H1 (cell line): ENCODE results near the gene FGF18. TPM values are rescaled to one million over a fixed set of nuclear protein-coding genes. Genes with fewer than 3 reads are reported as not detected.

Experiments
- CTCF ChIA-PET: fragments of 300-600 bp; sonication (Branson Sonifier 250); formaldehyde crosslinking; loops from one replicate; lab custom pipeline; 2021; ENCODE audit not compliant: partially characterized antibody; lab: Charles Lee
- POLR2A ChIA-PET: fragments of 300-600 bp; sonication (Branson Sonifier 250); formaldehyde crosslinking; loops from one replicate; lab custom pipeline; 2021; ENCODE audit warnings: inconsistent platforms; ENCODE audit not compliant: partially characterized antibody; lab: Charles Lee
- DNase-seq, 2 experiments: peaks; one replicate each; pipeline versions ENCODE4 v3.0.0 to v3.0.0-alpha.2; 2010 to 2022; ENCODE audit warnings: low spot score in 2 of 2, low read depth in 1 of 2, mixed read lengths in 1 of 2
- FAIRE-seq: peaks from 2 replicates; lab custom pipeline; 2011; peaks lifted over from hg19 to GRCh38; lab: Jason Lieb, UNC
- H2AFZ ChIP-seq: 2 replicates; pipeline ENCODE4 v1.8.1; 2012; ENCODE audit warnings: low read length, inconsistent platforms
- H2AK5ac ChIP-seq: 2 replicates; pipeline ENCODE4 v1.6.1; 2013; ENCODE audit warnings: low read depth, low read length
- H2BK120ac ChIP-seq: replicated peaks from 2 replicates; pipeline ENCODE3; 2013; ENCODE audit warnings: low read depth, low read length, inconsistent platforms
- H2BK12ac ChIP-seq: 2 replicates; pipeline ENCODE4 v1.6.1; 2013; ENCODE audit warnings: low read depth, low read length
- H2BK15ac ChIP-seq: 2 replicates; pipeline ENCODE4 v1.6.1; 2013; ENCODE audit warnings: low read length
- H2BK20ac ChIP-seq: 2 replicates; pipeline ENCODE4 v1.6.1; 2013; ENCODE audit warnings: low read length
- H2BK5ac ChIP-seq: 2 replicates; pipeline ENCODE4 v1.6.1; 2013; ENCODE audit warnings: low read depth, low read length
- H3K14ac ChIP-seq: 2 replicates; pipeline ENCODE4 v1.6.1; 2013; ENCODE audit warnings: inconsistent platforms; ENCODE audit not compliant: insufficient read length
- H3K18ac ChIP-seq: 2 replicates; pipeline ENCODE4 v1.6.1; 2013; ENCODE audit warnings: low read length; ENCODE audit errors: extremely low read depth
- H3K23ac ChIP-seq: 2 replicates; pipeline ENCODE4 v1.6.1; 2013; ENCODE audit warnings: inconsistent platforms; ENCODE audit not compliant: insufficient read length
- H3K23me2 ChIP-seq: 2 replicates; pipeline ENCODE4 v1.6.1; 2013; ENCODE audit warnings: low read depth, low read length
- H3K27ac ChIP-seq: 2 replicates; pipeline ENCODE4 v1.6.1; 2011; ENCODE audit warnings: low read depth, low read length, inconsistent platforms
- H3K27me3 ChIP-seq, 4 experiments: replicated peaks in 1 of 4; 1 replicate in 1 of 4; 2 replicates in 3 of 4; pipeline versions ENCODE4 v1.6.1 to v1.8.1; 2011 to 2013; ENCODE audit warnings: low read length in 3 of 4, mild to moderate bottlenecking in 3 of 4, inconsistent platforms in 2 of 4, mixed read lengths in 2 of 4, moderate library complexity in 1 of 4; ENCODE audit not compliant: control insufficient read depth in 3 of 4, insufficient read depth in 3 of 4; ENCODE audit errors: extremely low read depth in 1 of 4
- H3K36me3 ChIP-seq, 4 experiments: 2 replicates each; pipeline versions ENCODE4 v1.6.1 to v1.8.1; 2011 to 2013; ENCODE audit warnings: mild to moderate bottlenecking in 4 of 4, low read length in 3 of 4, moderate library complexity in 2 of 4, control low read depth in 1 of 4, inconsistent platforms in 1 of 4; ENCODE audit not compliant: insufficient read depth in 4 of 4, control insufficient read depth in 2 of 4
- H3K4ac ChIP-seq: replicated peaks from 2 replicates; pipeline ENCODE3; 2013; ENCODE audit warnings: low read length, low read depth, mixed read lengths, inconsistent platforms; ENCODE audit not compliant: insufficient read length
- H3K4me1 ChIP-seq, 4 experiments: replicated peaks in 1 of 4; 1 replicate in 1 of 4; 2 replicates in 3 of 4; pipeline versions ENCODE4 v1.6.1 to v1.8.1; 2011 to 2013; ENCODE audit warnings: low read length in 3 of 4, inconsistent platforms in 2 of 4, mixed read lengths in 1 of 4; ENCODE audit not compliant: insufficient read depth in 4 of 4, control insufficient read depth in 3 of 4
- H3K4me2 ChIP-seq, 2 experiments: 2 replicates each; pipeline versions ENCODE4 v1.6.1 to v1.8.1; 2011 to 2013; ENCODE audit warnings: low read depth in 2 of 2, low read length in 2 of 2, control low read depth in 1 of 2, inconsistent platforms in 1 of 2, mild to moderate bottlenecking in 1 of 2; ENCODE audit not compliant: insufficient read depth in 1 of 2
- H3K4me3 ChIP-seq, 4 experiments: fragments of 200-600, 300-600 bp in 1 of 4; sonication (generic), shearing (Covaris generic), sonication (Bioruptor Twin) in 1 of 4; 2 replicates each; pipeline versions ENCODE4 v1.5.1 to v1.8.1; 2011 to 2016; ENCODE audit warnings: low read length in 4 of 4, low read depth in 3 of 4, control low read depth in 2 of 4, inconsistent platforms in 2 of 4, mild to moderate bottlenecking in 2 of 4, mixed read lengths in 1 of 4, moderate library complexity in 1 of 4; ENCODE audit not compliant: insufficient read depth in 2 of 4; ENCODE audit errors: extremely low read depth in 1 of 4
- H3K56ac ChIP-seq: replicated peaks from 2 replicates; pipeline ENCODE3; 2013; ENCODE audit warnings: low read depth, mild to moderate bottlenecking, mixed read lengths, low read length, inconsistent platforms; ENCODE audit not compliant: insufficient read length
- H3K79me1 ChIP-seq: 2 replicates; pipeline ENCODE4 v1.6.1; 2013; ENCODE audit warnings: low read depth, low read length, control low read depth
- H3K79me2 ChIP-seq, 2 experiments: 2 replicates each; pipeline versions ENCODE4 v1.6.1 to v1.8.1; 2012 to 2013; ENCODE audit warnings: low read length in 2 of 2, mild to moderate bottlenecking in 2 of 2, inconsistent platforms in 1 of 2; ENCODE audit not compliant: insufficient read depth in 2 of 2, control insufficient read depth in 1 of 2
- H3K9ac ChIP-seq, 4 experiments: replicated peaks in 1 of 4; 1 replicate in 1 of 4; 2 replicates in 3 of 4; pipeline versions ENCODE4 v1.6.1 to v1.8.1; 2011 to 2013; ENCODE audit warnings: low read depth in 3 of 4, low read length in 3 of 4, control low read depth in 2 of 4, mild to moderate bottlenecking in 2 of 4, moderate library complexity in 2 of 4, inconsistent platforms in 1 of 4; ENCODE audit errors: extremely low read depth in 1 of 4
- H3K9me3 ChIP-seq, 2 experiments: 2 replicates each; pipeline versions ENCODE4 v1.6.1 to v1.8.1; 2012 to 2013; ENCODE audit warnings: mild to moderate bottlenecking in 2 of 2, moderate library complexity in 2 of 2, control low read depth in 1 of 2, inconsistent platforms in 1 of 2, low read depth in 1 of 2, low read length in 1 of 2, mixed read lengths in 1 of 2; ENCODE audit not compliant: insufficient read depth in 2 of 2
- H4K20me1 ChIP-seq, 2 experiments: replicated peaks in 1 of 2; 2 replicates each; pipeline versions ENCODE3 to v1.8.1; 2011 to 2013; ENCODE audit warnings: inconsistent platforms in 2 of 2, low read length in 2 of 2, mild to moderate bottlenecking in 1 of 2; ENCODE audit not compliant: insufficient read depth in 2 of 2, control insufficient read depth in 1 of 2
- H4K5ac ChIP-seq: 2 replicates; pipeline ENCODE4 v1.6.1; 2013; ENCODE audit warnings: low read length, low read depth, mixed read lengths, inconsistent platforms; ENCODE audit not compliant: insufficient read length
- H4K8ac ChIP-seq: 2 replicates; pipeline ENCODE4 v1.8.0; 2013; ENCODE audit warnings: mild to moderate bottlenecking, moderate library complexity, low read length, inconsistent platforms; ENCODE audit not compliant: insufficient read depth; ENCODE audit errors: extremely low read depth
- H4K91ac ChIP-seq: replicated peaks from 2 replicates; pipeline ENCODE3; 2013; ENCODE audit warnings: low read length, mixed read lengths, inconsistent platforms; ENCODE audit not compliant: insufficient read length
- RAD21 ChIP-seq, 2 experiments: IDR thresholded peaks in 1 of 2; conservative IDR thresholded peaks in 1 of 2; 2 replicates each; pipeline ENCODE4 v1.6.1; 2011; ENCODE audit warnings: low read depth in 2 of 2, low read length in 2 of 2, improper control_type of control experiment in 1 of 2, inconsistent platforms in 1 of 2, mild to moderate bottlenecking in 1 of 2, moderate library complexity in 1 of 2
- SUZ12 ChIP-seq: fragments of 200-600 bp; sonication (generic); IDR thresholded peaks from 2 replicates; pipeline ENCODE4 v1.6.1; 2012; ENCODE audit warnings: mild to moderate bottlenecking, inconsistent platforms, low read length, moderate library complexity, mixed read lengths
- WGBS, 2 experiments: shearing (Covaris generic) in 1 of 2; methylation state at CpG; one replicate each; pipeline versions ENCODE4 v1.1.6 to v1.1.7; 2013 to 2015; ENCODE audit warnings: low lambda C conversion rate in 2 of 2, mixed read lengths in 2 of 2, inconsistent platforms in 1 of 2, low coverage in 1 of 2, missing lambda C conversion rate in 1 of 2; ENCODE audit not compliant: insufficient replicate concordance in 2 of 2, insufficient coverage in 1 of 2, insufficient read length in 1 of 2; ENCODE audit errors: extremely low coverage in 1 of 2, missing lambda C conversion rate in 1 of 2; 5-methylcytosine and 5-hydroxymethylcytosine counted together
- polyA plus RNA-seq, 7 experiments: library from polyadenylated mRNA; depleted of rRNA in 3 of 7; stranded (reverse) in 5 of 7; unstranded in 2 of 7; fragments of >200 nt in 5 of 7; fragments of 200-250 nt in 2 of 7; gene quantifications; 1 replicate in 5 of 7; 2 replicates in 1 of 7; 4 replicates in 1 of 7; pipeline versions ENCODE4 v1.2.1 to v1.2.3, GENCODE V29; 2011 to 2013; ENCODE audit warnings: missing spikeins in 2 of 7, mixed read lengths in 2 of 7
- total RNA-seq: library from RNA; stranded (reverse); fragmentation: NEBNext Ultra II Directional; extraction: Animal tissue kit (Norgen Biotek cat#: 25700); gene quantifications from 2 replicates; pipeline ENCODE4 v1.2.1, GENCODE V29; 2021
- TF ChIP-seq, protein P1 (sequence below), 3 experiments: IDR thresholded peaks; 1 replicate in 2 of 3; 2 replicates in 1 of 3; pipeline versions ENCODE4 v1.5.1 to v1.6.1; 2011; ENCODE audit warnings: low read length in 3 of 3, mild to moderate bottlenecking in 3 of 3, inconsistent platforms in 2 of 3, low read depth in 1 of 3, moderate library complexity in 1 of 3; ENCODE audit not compliant: insufficient read depth in 1 of 3; ENCODE audit errors: control extremely low read depth in 1 of 3

Gene FGF18
- total and polyA plus RNA-seq, 2 of the 8 experiments (the other 6 are each of a cell fraction or from before 2014, with no cell fraction given): 0.54 to 1.3 TPM

DNA sequence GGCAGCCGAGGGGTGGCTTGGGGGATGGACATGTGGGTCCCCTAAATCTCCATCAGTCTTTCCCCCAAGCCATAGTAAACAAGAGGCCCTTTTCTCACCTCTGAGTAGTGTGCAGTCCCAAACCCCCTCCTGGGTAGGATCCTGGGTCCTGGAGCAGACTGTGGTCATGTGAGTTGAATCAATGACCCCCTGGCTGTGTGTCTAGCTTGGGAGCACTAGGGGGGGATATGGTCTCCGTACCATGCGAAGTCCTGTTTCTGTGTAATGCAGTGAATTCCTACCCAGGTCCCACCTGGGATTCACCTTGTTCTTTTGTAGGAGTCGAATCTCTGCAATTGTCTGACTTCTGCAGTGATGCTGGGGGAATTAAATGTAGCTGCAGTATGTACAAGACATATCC is 66.2 kb downstream of the FGF18 start:
- H4K20me1 ChIP-seq: no peaks in the 10 kb centered on the region
- FAIRE-seq: no peak
- H3K56ac ChIP-seq: no peak overlapping the region
- no peak overlapping the region for H3K9ac ChIP-seq
- H3K18ac ChIP-seq: no peak overlapping the region
- no peak for DNase-seq
- H3K14ac ChIP-seq: no peak overlapping the region
- H3K79me1 ChIP-seq: no peaks in the 10 kb centered on the region
- no peak overlapping the region; the same call in 1 of the 2 replicates for H2BK12ac ChIP-seq
- H2AFZ ChIP-seq: 0 out of 2 replicates have a peak overlapping the region, but pooled peaks have one; percentile 13
- no peak overlapping the region for H2BK15ac ChIP-seq
- no peak overlapping the region for H3K4ac ChIP-seq
- H4K8ac ChIP-seq: no peak overlapping the region
- no peak overlapping the region for H3K4me3 ChIP-seq
- H3K4me2 ChIP-seq: no peak overlapping the region
- ChIA-PET CTCF (interaction anchor here (0.8 to 5.8 kb wide), 28 partner anchors 10 to 372 kb away, joined by 3 to 64 read pairs (median 5); partner anchors contain the start of gene FGF18), POLR2A (no interaction called here)
- TF ChIP-seq, protein P1, sequence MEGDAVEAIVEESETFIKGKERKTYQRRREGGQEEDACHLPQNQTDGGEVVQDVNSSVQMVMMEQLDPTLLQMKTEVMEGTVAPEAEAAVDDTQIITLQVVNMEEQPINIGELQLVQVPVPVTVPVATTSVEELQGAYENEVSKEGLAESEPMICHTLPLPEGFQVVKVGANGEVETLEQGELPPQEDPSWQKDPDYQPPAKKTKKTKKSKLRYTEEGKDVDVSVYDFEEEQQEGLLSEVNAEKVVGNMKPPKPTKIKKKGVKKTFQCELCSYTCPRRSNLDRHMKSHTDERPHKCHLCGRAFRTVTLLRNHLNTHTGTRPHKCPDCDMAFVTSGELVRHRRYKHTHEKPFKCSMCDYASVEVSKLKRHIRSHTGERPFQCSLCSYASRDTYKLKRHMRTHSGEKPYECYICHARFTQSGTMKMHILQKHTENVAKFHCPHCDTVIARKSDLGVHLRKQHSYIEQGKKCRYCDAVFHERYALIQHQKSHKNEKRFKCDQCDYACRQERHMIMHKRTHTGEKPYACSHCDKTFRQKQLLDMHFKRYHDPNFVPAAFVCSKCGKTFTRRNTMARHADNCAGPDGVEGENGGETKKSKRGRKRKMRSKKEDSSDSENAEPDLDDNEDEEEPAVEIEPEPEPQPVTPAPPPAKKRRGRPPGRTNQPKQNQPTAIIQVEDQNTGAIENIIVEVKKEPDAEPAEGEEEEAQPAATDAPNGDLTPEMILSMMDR (IDR thresholded peaks at IDR 0.05; ENCODE audit: control extremely low read depth in 1 of 3, insufficient read depth in 1 of 3, low read depth in 1 of 3, low read length in 3 of 3): peak in 2 of 3 experiments; percentile 20 to 24; a peak in 2 of 4 replicates
- TF ChIP-seq SUZ12 (no peak), RAD21 (IDR thresholded peaks at IDR 0.05 in 1 of 2, conservative IDR thresholded peaks at IDR 0.05 in 1 of 2; ENCODE audit: low read depth in 2 of 2, low read length in 2 of 2) (peak in 1 of 2 experiments; percentile 48; a peak in 2 of 4 replicates)
- H3K27me3 ChIP-seq: no peaks in the 10 kb centered on the region; a peak in 1 of 7 replicates
- H3K4me1 ChIP-seq: peaks cover 0 to 6% (median under 1%) of the 10 kb centered on the region in 4 experiments; a peak in 2 of 7 replicates
- no peak overlapping the region for H3K27ac ChIP-seq
- no peak overlapping the region for H2BK20ac ChIP-seq
- H3K79me2 ChIP-seq: no peaks in the 10 kb centered on the region
- H2BK120ac ChIP-seq: no peak overlapping the region
- no peak overlapping the region for H3K23ac ChIP-seq
- H4K91ac ChIP-seq: no peak overlapping the region
- H3K23me2 ChIP-seq: no peaks in the 10 kb centered on the region
- no peak overlapping the region for H2BK5ac ChIP-seq
- no peak overlapping the region for H2AK5ac ChIP-seq
- no peaks in the 10 kb centered on the region for H3K36me3 ChIP-seq
- H4K5ac ChIP-seq: no peak overlapping the region
- H3K9me3 ChIP-seq: no peaks in the 10 kb centered on the region
- WGBS, 2 experiments: 83% methylated on average over 4 of the region's 4 CpGs; no CpG with 5 or more reads in 1 of the 2 experiments
